Neural cell (in vitro differentiated cells): Measurements from ENCODE around the gene MAPK14. TPM values are rescaled to one million over a fixed set of nuclear protein-coding genes. Genes with fewer than 3 reads are reported as not detected.

ENCODE experiments used
- H2AFZ ChIP-seq: fragments of 200-600, 300-800 bp; sonication (generic), shearing (Covaris generic); 2 replicates; pipeline ENCODE4 v1.6.0; 2014; ENCODE audit warnings: low read depth, mild to moderate bottlenecking, antibody characterized with exemption, low read length, moderate library complexity
- H3F3A ChIP-seq: fragments of 200-600 bp; shearing (Covaris generic); 2 replicates; pipeline ENCODE4 v1.6.1; 2016; ENCODE audit warnings: mild to moderate bottlenecking, moderate library complexity, mixed read lengths, antibody characterized with exemption, low read length; ENCODE audit not compliant: insufficient read depth, poor library complexity, severe bottlenecking
- H3K27ac ChIP-seq: fragments of 200-600, 300-800 bp; sonication (generic), shearing (Covaris generic); 2 replicates; pipeline ENCODE4 v1.5.1; 2014; ENCODE audit warnings: mild to moderate bottlenecking, low read length, moderate library complexity
- H3K27me3 ChIP-seq: fragments of 300-800, 200-600 bp; sonication (generic), shearing (Covaris generic); 2 replicates; pipeline ENCODE4 v1.6.0; 2014; ENCODE audit warnings: mild to moderate bottlenecking, low read depth, low read length, moderate library complexity; ENCODE audit not compliant: insufficient read depth
- H3K36me3 ChIP-seq: fragments of 300-800, 200-600 bp; sonication (generic), shearing (Covaris generic); 2 replicates; pipeline ENCODE4 v1.5.1; 2014; ENCODE audit warnings: mild to moderate bottlenecking, antibody characterized with exemption, low read length, moderate library complexity; ENCODE audit not compliant: insufficient read depth
- H3K4me2 ChIP-seq: fragments of 300-800, 200-600 bp; sonication (generic), shearing (Covaris generic); 2 replicates; pipeline ENCODE4 v1.6.0; 2014; ENCODE audit warnings: mild to moderate bottlenecking, low read length
- H3K4me3 ChIP-seq: fragments of 300-800, 200-600 bp; sonication (generic), shearing (Covaris generic); 2 replicates; pipeline ENCODE4 v1.5.1; 2014; ENCODE audit warnings: mild to moderate bottlenecking, low read length, moderate library complexity
- H3K79me2 ChIP-seq: fragments of 200-600 bp; shearing (Covaris generic); replicated peaks from 2 replicates; pipeline ENCODE4 v1.6.0; 2014; ENCODE audit warnings: mild to moderate bottlenecking, low read length, moderate library complexity; ENCODE audit not compliant: insufficient read depth
- H3K9ac ChIP-seq: fragments of 300-800, 200-600 bp; sonication (generic), shearing (Covaris generic); 2 replicates; pipeline ENCODE4 v1.6.1; 2016; ENCODE audit warnings: mild to moderate bottlenecking, low read length, mixed read lengths
- H3K9me2 ChIP-seq: fragments of 200-600 bp; shearing (Covaris generic); 2 replicates; pipeline ENCODE4 v1.6.1; 2016; ENCODE audit warnings: mild to moderate bottlenecking, low read length, mixed read lengths; ENCODE audit not compliant: insufficient read depth
- H3K9me3 ChIP-seq: fragments of 200-600, 300-800 bp; sonication (generic), shearing (Covaris generic); 2 replicates; pipeline ENCODE4 v1.6.1; 2016; ENCODE audit warnings: mild to moderate bottlenecking, mixed run types, low read length, moderate library complexity, mixed read lengths
- H4K20me1 ChIP-seq: fragments of 200-600 bp; shearing (Covaris generic); 2 replicates; pipeline ENCODE4 v1.6.1; 2016; ENCODE audit warnings: mild to moderate bottlenecking, mixed run types; ENCODE audit not compliant: insufficient read depth
- EP300 ChIP-seq: fragments of 450-650 bp; conservative IDR thresholded peaks from 2 replicates; pipeline ENCODE4 v1.6.1; 2014; ENCODE audit warnings: antibody characterized with exemption, mild to moderate bottlenecking, moderate library complexity; ENCODE audit not compliant: poor library complexity, severe bottlenecking
- EZH2 ChIP-seq: fragments of 200-600, 300-800 bp; shearing (Covaris generic), sonication (generic); IDR thresholded peaks from 2 replicates; pipeline ENCODE4 v1.6.1; 2014; ENCODE audit warnings: antibody characterized with exemption, low read length, borderline replicate concordance, mild to moderate bottlenecking; ENCODE audit not compliant: insufficient read depth, poor library complexity, severe bottlenecking
- MXI1 ChIP-seq: fragments of 450-650 bp; conservative IDR thresholded peaks from 2 replicates; pipeline ENCODE4 v1.6.1; 2014; ENCODE audit warnings: antibody characterized with exemption, mild to moderate bottlenecking; ENCODE audit not compliant: poor library complexity, severe bottlenecking
- POLR2AphosphoS5 ChIP-seq: IDR thresholded peaks from 2 replicates; pipeline ENCODE4 v1.6.1; 2012
- RAD21 ChIP-seq: fragments of 450-650 bp; conservative IDR thresholded peaks from 2 replicates; pipeline ENCODE4 v1.6.1; 2014; ENCODE audit warnings: antibody characterized with exemption, mild to moderate bottlenecking, moderate library complexity
- REST ChIP-seq: IDR thresholded peaks from 2 replicates; pipeline ENCODE4 v1.6.1; 2012; ENCODE audit warnings: borderline replicate concordance
- SMC3 ChIP-seq: fragments of 450-650 bp; conservative IDR thresholded peaks from 2 replicates; pipeline ENCODE4 v1.6.1; 2014; ENCODE audit warnings: antibody characterized with exemption, mild to moderate bottlenecking, moderate library complexity; ENCODE audit not compliant: poor library complexity
- TAF1 ChIP-seq: IDR thresholded peaks from 2 replicates; pipeline ENCODE4 v1.6.1; 2012; ENCODE audit warnings: low read depth
- polyA plus RNA-seq: library from polyadenylated mRNA; depleted of rRNA; stranded (reverse); fragments of >200 nt; gene quantifications from 2 replicates; pipeline ENCODE4 v1.2.3, GENCODE V29; 2014
- TF ChIP-seq, protein P1 (sequence below): fragments of 450-650 bp; IDR thresholded peaks from 2 replicates; pipeline ENCODE4 v1.5.1; 2014; ENCODE audit warnings: antibody characterized with exemption, mild to moderate bottlenecking, moderate library complexity; ENCODE audit not compliant: poor library complexity, severe bottlenecking

MAPK14 gene
- polyA plus RNA-seq, 1 donor from 2014 or later: 26.6 TPM

DNA sequence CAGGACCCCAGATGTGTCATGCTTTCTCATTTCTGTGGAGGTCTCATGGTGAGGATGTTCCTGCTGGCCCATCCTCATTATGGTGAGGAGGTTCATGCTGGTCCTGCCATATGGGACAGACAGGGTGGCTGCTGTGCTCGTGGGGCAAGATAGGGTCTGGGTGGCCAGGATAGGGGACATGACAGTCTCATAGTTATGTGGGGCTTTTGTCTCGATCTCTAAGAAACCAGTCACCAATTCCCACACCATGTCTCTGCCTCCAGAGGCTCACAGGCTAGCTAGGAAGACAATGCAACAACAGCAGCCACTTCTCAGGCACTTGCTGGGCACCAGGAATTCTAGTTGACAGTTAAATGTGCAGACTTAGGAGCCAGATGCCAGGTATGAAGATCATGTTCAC lies 98.5 kb downstream of the MAPK14 start:
- Histone ChIP-seq H3K9me3 (no peaks in the 10 kb centered on the region), H3K27ac (no peak overlapping the region), H3K4me2 (no peak overlapping the region), H3F3A (no peaks in the 10 kb centered on the region), H3K9ac (no peak overlapping the region), H3K36me3 (no peaks in the 10 kb centered on the region), H3K9me2 (no peaks in the 10 kb centered on the region), H2AFZ (no peak overlapping the region), H4K20me1 (no peaks in the 10 kb centered on the region), H3K4me3 (no peak overlapping the region), H3K79me2 (no peaks in the 10 kb centered on the region), H3K27me3 (peaks cover 15% of the 10 kb centered on the region)
- TF ChIP-seq RAD21: no peak
- no peak for TF ChIP-seq MXI1

DNA sequence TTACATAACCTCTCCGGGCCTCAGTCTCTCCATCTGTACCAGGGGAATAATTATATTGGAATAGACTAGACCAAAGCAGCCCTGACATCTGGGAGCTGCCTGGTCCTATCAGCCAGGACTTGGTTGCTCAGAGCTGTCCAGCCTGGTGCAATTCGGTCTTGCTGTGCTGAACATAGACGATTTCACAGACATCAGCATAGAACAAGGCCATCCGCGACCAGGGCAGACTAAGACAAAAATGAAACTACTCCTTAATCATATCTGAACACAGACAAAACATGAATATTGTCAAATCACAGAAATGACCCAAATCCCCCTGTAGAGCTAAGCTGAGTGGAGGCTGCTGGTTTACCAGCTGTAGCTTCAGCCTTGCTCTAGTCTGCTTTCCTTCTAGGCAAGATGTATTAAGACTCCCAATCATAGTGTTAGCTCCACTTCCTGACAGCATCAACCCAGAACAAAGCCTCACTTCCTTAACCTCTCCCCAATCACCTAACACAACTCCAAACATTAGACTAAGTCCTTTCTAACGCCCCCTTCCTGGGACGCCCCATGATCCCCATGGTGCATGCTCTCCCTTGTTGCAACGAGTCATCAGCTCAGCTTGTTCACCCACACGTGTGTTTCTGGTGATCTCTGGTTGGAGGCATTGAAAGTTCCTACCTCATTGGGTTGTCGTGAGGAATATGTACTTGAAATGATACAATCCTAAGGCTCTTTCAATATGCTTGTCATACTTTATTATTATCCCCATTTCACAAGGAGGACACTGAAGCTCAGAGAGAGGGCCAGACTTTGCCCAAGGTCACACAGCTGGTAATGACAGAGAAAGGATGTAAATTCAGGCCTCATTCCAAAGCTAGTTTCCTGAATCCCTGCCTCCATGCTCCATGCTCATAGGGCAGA lies 99.2 kb downstream of the MAPK14 start:
- TF ChIP-seq, protein P1, sequence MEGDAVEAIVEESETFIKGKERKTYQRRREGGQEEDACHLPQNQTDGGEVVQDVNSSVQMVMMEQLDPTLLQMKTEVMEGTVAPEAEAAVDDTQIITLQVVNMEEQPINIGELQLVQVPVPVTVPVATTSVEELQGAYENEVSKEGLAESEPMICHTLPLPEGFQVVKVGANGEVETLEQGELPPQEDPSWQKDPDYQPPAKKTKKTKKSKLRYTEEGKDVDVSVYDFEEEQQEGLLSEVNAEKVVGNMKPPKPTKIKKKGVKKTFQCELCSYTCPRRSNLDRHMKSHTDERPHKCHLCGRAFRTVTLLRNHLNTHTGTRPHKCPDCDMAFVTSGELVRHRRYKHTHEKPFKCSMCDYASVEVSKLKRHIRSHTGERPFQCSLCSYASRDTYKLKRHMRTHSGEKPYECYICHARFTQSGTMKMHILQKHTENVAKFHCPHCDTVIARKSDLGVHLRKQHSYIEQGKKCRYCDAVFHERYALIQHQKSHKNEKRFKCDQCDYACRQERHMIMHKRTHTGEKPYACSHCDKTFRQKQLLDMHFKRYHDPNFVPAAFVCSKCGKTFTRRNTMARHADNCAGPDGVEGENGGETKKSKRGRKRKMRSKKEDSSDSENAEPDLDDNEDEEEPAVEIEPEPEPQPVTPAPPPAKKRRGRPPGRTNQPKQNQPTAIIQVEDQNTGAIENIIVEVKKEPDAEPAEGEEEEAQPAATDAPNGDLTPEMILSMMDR: no peak
- TF ChIP-seq EP300: no peak
- TF ChIP-seq POLR2AphosphoS5: no peak
- TF ChIP-seq TAF1: no peak
- TF ChIP-seq MXI1: no peak
- no peak for TF ChIP-seq SMC3
- TF ChIP-seq RAD21: no peak
- TF ChIP-seq EZH2: no peak
- no peak for TF ChIP-seq REST
- no peaks in the 10 kb centered on the region for H3F3A ChIP-seq
- no peaks in the 10 kb centered on the region for H3K9me2 ChIP-seq
- no peaks in the 10 kb centered on the region for H4K20me1 ChIP-seq
- H3K4me2 ChIP-seq: no peak overlapping the region
- H3K79me2 ChIP-seq: no peaks in the 10 kb centered on the region
- H3K27me3 ChIP-seq: peaks cover 18% of the 10 kb centered on the region
- no peak overlapping the region for H3K9ac ChIP-seq
- H3K4me3 ChIP-seq: no peak overlapping the region
- H3K9me3 ChIP-seq: no peaks in the 10 kb centered on the region
- H3K36me3 ChIP-seq: no peaks in the 10 kb centered on the region
- H2AFZ ChIP-seq: no peak overlapping the region
- H3K27ac ChIP-seq: no peak overlapping the region
